ENCODE measurements around the gene APBA1. TPM values are rescaled to one million over a fixed set of nuclear protein-coding genes. Genes with fewer than 3 reads are reported as not detected.

The APBA1 gene
- total and polyA plus RNA-seq, 9 of the 15 experiments (the other 6 are each of a cell fraction or from before 2014, with no cell fraction given): 0.01 to 0.02 TPM; not detected in 7

DNA sequence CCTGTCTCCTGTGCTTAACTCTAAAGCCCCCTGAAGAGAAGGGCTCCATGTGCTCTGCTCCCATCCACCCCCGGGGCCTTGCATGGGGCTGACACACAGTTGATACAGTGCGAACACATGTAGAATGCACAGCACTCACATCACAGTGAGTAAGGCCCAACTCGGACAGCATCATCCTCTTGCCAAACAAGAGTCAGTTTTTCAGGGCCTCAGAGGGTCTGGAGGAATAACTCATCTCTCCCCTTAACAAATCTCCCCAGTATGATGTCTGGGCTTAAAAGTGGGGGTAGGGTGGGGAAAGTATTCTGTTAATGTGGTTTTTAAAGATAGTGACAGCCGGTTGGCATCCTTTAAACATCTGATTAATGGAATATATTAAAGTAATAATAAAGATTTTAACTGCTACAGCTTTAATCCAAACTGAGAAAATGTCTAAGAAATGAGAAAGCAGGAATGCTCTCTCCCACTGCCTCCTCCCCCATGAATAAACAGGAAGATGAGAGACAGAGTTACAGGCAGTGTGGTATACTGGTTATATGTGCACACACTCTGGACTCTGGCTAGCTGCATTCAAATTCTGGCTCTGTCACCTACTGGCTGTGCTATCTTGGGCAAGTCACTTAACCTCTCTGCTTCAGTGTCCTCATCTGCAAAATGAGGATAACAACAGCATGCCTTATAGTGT lies 22.5 kb downstream of the APBA1 start:
- no TSS peak for BruUV-seq (replicated peaks)
- POLR2A ChIA-PET: no interaction called here
- H3K9ac ChIP-seq (ENCODE audit: insufficient read depth in 1 of 2, low read depth in 2 of 2, low read length in 2 of 2): no peak overlapping the region
- no peaks in the 10 kb centered on the region for H4K20me1 ChIP-seq (replicated peaks; ENCODE audit: control insufficient read depth, insufficient read depth, low read length)
- H3K4me2 ChIP-seq (ENCODE audit: insufficient read depth, low read length): no peak overlapping the region
- H3K79me2 ChIP-seq (ENCODE audit: control insufficient read depth, insufficient read depth, low read length): no peaks in the 10 kb centered on the region
- H3K36me3 ChIP-seq (ENCODE audit: control insufficient read depth, insufficient read depth, low read length): no peaks in the 10 kb centered on the region
- intact Hi-C loops (cut with micrococcal nuclease) (no loop called here), in situ Hi-C loops (cut with MboI) (no loop called here)
- 0% methylated on average over 4 of the region's 4 CpGs for WGBS (ENCODE audit: insufficient coverage, low coverage, missing lambda C conversion rate)
- DNase-seq (ENCODE audit: extremely low read depth in 1 of 4, low spot score in 3 of 4) (no peak), FAIRE-seq (no peak), ATAC-seq (no peak)
- H3K4me1 ChIP-seq (replicated peaks in 1 of 2; ENCODE audit: control insufficient read depth in 2 of 2, insufficient read depth in 2 of 2, low read length in 2 of 2): no peaks in the 10 kb centered on the region
- CTCF ChIA-PET (ENCODE audit: low intra/inter-chr PET ratio): no interaction called here
- H3K9me1 ChIP-seq (ENCODE audit: control insufficient read depth, insufficient read depth, low read length): no peaks in the 10 kb centered on the region
- no peaks in the 10 kb centered on the region for H3K9me3 ChIP-seq (replicated peaks; ENCODE audit: control insufficient read depth, insufficient read depth, low read depth, low read length)
- H3K27ac ChIP-seq (ENCODE audit: extremely low read depth, low read depth, low read length): no peak overlapping the region
- H3K27me3 ChIP-seq (ENCODE audit: control insufficient read depth in 2 of 2, insufficient read depth in 2 of 2, low read length in 2 of 2): no peaks in the 10 kb centered on the region
- H2AFZ ChIP-seq (ENCODE audit: low read depth, low read length): no peak overlapping the region
- H3K4me3 ChIP-seq: no peak overlapping the region
- TF ChIP-seq ZNF79 (CRISPR knock-in tag; IDR thresholded peaks at IDR 0.05; ENCODE audit: low read depth) (no peak), HSF4 (CRISPR knock-in tag; IDR thresholded peaks at IDR 0.05; ENCODE audit: borderline replicate concordance) (no peak), ADNP (tag; IDR thresholded peaks at IDR 0.05) (no peak), ZC3H11A (IDR thresholded peaks at IDR 0.05; ENCODE audit: low read depth, low read length) (no peak), BCOR (IDR thresholded peaks at IDR 0.05) (no peak)
- TF ChIP-seq, protein P1, sequence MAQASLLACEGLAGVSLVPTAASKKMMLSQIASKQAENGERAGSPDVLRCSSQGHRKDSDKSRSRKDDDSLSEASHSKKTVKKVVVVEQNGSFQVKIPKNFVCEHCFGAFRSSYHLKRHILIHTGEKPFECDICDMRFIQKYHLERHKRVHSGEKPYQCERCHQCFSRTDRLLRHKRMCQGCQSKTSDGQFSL (CRISPR knock-in tag; IDR thresholded peaks at IDR 0.05): no peak
- TF ChIP-seq, protein P1 (tag; IDR thresholded peaks at IDR 0.05): no peak
- TF ChIP-seq, protein P2, sequence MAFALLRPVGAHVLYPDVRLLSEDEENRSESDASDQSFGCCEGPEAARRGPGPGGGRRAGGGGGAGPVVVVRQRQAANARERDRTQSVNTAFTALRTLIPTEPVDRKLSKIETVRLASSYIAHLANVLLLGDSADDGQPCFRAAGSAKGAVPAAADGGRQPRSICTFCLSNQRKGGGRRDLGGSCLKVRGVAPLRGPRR (CRISPR knock-in tag; IDR thresholded peaks at IDR 0.05): no peak
- TF ChIP-seq, protein P3, sequence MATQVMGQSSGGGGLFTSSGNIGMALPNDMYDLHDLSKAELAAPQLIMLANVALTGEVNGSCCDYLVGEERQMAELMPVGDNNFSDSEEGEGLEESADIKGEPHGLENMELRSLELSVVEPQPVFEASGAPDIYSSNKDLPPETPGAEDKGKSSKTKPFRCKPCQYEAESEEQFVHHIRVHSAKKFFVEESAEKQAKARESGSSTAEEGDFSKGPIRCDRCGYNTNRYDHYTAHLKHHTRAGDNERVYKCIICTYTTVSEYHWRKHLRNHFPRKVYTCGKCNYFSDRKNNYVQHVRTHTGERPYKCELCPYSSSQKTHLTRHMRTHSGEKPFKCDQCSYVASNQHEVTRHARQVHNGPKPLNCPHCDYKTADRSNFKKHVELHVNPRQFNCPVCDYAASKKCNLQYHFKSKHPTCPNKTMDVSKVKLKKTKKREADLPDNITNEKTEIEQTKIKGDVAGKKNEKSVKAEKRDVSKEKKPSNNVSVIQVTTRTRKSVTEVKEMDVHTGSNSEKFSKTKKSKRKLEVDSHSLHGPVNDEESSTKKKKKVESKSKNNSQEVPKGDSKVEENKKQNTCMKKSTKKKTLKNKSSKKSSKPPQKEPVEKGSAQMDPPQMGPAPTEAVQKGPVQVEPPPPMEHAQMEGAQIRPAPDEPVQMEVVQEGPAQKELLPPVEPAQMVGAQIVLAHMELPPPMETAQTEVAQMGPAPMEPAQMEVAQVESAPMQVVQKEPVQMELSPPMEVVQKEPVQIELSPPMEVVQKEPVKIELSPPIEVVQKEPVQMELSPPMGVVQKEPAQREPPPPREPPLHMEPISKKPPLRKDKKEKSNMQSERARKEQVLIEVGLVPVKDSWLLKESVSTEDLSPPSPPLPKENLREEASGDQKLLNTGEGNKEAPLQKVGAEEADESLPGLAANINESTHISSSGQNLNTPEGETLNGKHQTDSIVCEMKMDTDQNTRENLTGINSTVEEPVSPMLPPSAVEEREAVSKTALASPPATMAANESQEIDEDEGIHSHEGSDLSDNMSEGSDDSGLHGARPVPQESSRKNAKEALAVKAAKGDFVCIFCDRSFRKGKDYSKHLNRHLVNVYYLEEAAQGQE (IDR thresholded peaks at IDR 0.05; ENCODE audit: borderline replicate concordance): no peak
- TF ChIP-seq, protein P3 (CRISPR knock-in tag; IDR thresholded peaks at IDR 0.05; ENCODE audit: low read depth): no peak
- TF ChIP-seq, protein P4, sequence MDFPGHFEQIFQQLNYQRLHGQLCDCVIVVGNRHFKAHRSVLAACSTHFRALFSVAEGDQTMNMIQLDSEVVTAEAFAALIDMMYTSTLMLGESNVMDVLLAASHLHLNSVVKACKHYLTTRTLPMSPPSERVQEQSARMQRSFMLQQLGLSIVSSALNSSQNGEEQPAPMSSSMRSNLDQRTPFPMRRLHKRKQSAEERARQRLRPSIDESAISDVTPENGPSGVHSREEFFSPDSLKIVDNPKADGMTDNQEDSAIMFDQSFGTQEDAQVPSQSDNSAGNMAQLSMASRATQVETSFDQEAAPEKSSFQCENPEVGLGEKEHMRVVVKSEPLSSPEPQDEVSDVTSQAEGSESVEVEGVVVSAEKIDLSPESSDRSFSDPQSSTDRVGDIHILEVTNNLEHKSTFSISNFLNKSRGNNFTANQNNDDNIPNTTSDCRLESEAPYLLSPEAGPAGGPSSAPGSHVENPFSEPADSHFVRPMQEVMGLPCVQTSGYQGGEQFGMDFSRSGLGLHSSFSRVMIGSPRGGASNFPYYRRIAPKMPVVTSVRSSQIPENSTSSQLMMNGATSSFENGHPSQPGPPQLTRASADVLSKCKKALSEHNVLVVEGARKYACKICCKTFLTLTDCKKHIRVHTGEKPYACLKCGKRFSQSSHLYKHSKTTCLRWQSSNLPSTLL (IDR thresholded peaks at IDR 0.05): no peak
